Mesendoderm (in vitro differentiated cells): ENCODE results near the gene TMEM125.

Experiments used
- DNase-seq: peaks from one replicate; pipeline ENCODE4 v3.0.0; 2013
- H2AK5ac ChIP-seq: 2 replicates; pipeline ENCODE4 v1.6.1; 2013; ENCODE audit warnings: low read length, inconsistent platforms
- H2BK120ac ChIP-seq: 2 replicates; pipeline ENCODE4 v1.6.1; 2013; ENCODE audit warnings: low read depth, mild to moderate bottlenecking, low read length, moderate library complexity, mixed read lengths
- H2BK15ac ChIP-seq: replicated peaks from 2 replicates; pipeline ENCODE4 v1.6.1; 2013; ENCODE audit warnings: low read depth, mild to moderate bottlenecking, moderate library complexity
- H2BK5ac ChIP-seq: 2 replicates; pipeline ENCODE4 v1.6.1; 2013; ENCODE audit warnings: low read length, inconsistent platforms
- H3K18ac ChIP-seq: 2 replicates; pipeline ENCODE4 v1.6.1; 2013; ENCODE audit warnings: mild to moderate bottlenecking, low read length, mixed read lengths
- H3K23ac ChIP-seq: one replicate; pipeline ENCODE4 v1.6.1; 2013; ENCODE audit warnings: low read length
- H3K27ac ChIP-seq: 2 replicates; pipeline ENCODE4 v1.5.1; 2013; ENCODE audit warnings: low read depth, mild to moderate bottlenecking, inconsistent platforms, low read length, moderate library complexity
- H3K27me3 ChIP-seq: 2 replicates; pipeline ENCODE4 v1.6.1; 2013; ENCODE audit warnings: low read length, control low read depth, mild to moderate bottlenecking, inconsistent platforms; ENCODE audit not compliant: insufficient read depth, poor library complexity
- H3K36me3 ChIP-seq: 2 replicates; pipeline ENCODE4 v1.6.1; 2013; ENCODE audit warnings: low read length, inconsistent platforms; ENCODE audit not compliant: control insufficient read depth, insufficient read depth
- H3K4ac ChIP-seq: one replicate; pipeline ENCODE4 v1.6.1; 2013; ENCODE audit warnings: low read depth, mild to moderate bottlenecking, low read length, moderate library complexity
- H3K4me1 ChIP-seq: 2 replicates; pipeline ENCODE4 v1.6.1; 2013; ENCODE audit warnings: low read depth, low read length, inconsistent platforms; ENCODE audit not compliant: control insufficient read depth
- H3K4me2 ChIP-seq: 2 replicates; pipeline ENCODE4 v1.6.1; 2013; ENCODE audit warnings: low read length
- H3K4me3 ChIP-seq: 2 replicates; pipeline ENCODE4 v1.5.1; 2013; ENCODE audit warnings: mild to moderate bottlenecking, low read length
- H3K56ac ChIP-seq: one replicate; pipeline ENCODE4 v1.6.1; 2013; ENCODE audit warnings: low read length
- H3K79me1 ChIP-seq: 2 replicates; pipeline ENCODE4 v1.6.1; 2013; ENCODE audit warnings: low read length, inconsistent platforms
- H3K79me2 ChIP-seq: 2 replicates; pipeline ENCODE4 v1.6.1; 2013; ENCODE audit warnings: mild to moderate bottlenecking, low read length; ENCODE audit not compliant: control insufficient read depth, insufficient read depth
- H3K9ac ChIP-seq: 2 replicates; pipeline ENCODE4 v1.6.1; 2013; ENCODE audit warnings: low read length, inconsistent platforms
- H4K5ac ChIP-seq: one replicate; pipeline ENCODE4 v1.6.1; 2013; ENCODE audit warnings: low read length
- H4K8ac ChIP-seq: one replicate; pipeline ENCODE4 v1.6.1; 2013; ENCODE audit warnings: low read depth, mild to moderate bottlenecking, control low read depth, low read length, moderate library complexity
- WGBS: extraction: QIAGEN DNeasy Blood & Tissue Kit; methylation state at CpG from one replicate; pipeline ENCODE4 v1.1.7; 2013; ENCODE audit warnings: low lambda C conversion rate, missing lambda C conversion rate; ENCODE audit not compliant: insufficient coverage; ENCODE audit errors: extremely low coverage; 5-methylcytosine and 5-hydroxymethylcytosine counted together

The TMEM125 gene

GRCh38 chr1:43317817-43318471, 48.2 kb downstream of the TMEM125 start:
- Histone ChIP-seq H3K4me3 (no peak overlapping the region), H4K5ac (no peak overlapping the region), H2BK5ac (no peak overlapping the region), H3K56ac (no peak overlapping the region), H3K79me2 (no peaks in the 10 kb centered on the region), H3K18ac (no peak overlapping the region), H3K4ac (no peak overlapping the region), H3K27me3 (no peaks in the 10 kb centered on the region), H2AK5ac (no peak overlapping the region), H3K4me2 (no peak overlapping the region), H4K8ac (no peak overlapping the region), H3K23ac (no peak overlapping the region), H3K79me1 (no peaks in the 10 kb centered on the region), H3K4me1 (no peaks in the 10 kb centered on the region), H3K36me3 (no peaks in the 10 kb centered on the region), H3K27ac (no peak overlapping the region), H3K9ac (no peak overlapping the region), H2BK15ac (no peak overlapping the region), H2BK120ac (no peak overlapping the region)
- no peak for DNase-seq
- WGBS, result no CpG with 5 or more reads among the region's 15 CpGs

DNA sequence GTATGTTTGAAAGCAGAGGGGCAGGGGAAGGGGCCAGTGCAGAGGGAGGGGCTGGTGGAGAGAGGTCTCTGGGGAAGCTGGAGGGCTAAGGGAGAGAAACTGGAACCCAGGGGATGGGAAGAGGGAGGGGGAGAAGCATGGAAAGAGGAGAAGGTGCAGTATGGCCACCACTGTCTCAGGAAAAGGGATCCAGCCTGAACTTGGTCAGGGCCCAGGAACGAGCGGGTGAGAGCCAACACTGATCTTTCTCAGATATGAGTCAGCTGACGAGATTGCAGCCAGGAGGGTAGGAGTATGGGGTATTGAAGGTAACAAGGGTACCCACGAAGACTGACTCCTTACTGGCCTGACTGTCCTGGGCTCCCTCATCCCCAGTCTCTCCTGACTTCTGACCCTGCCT, 49.0 kb downstream of the TMEM125 start:
- Histone ChIP-seq H3K27me3 (no peaks in the 10 kb centered on the region), H2BK15ac (no peak overlapping the region), H3K36me3 (no peaks in the 10 kb centered on the region), H3K79me2 (no peaks in the 10 kb centered on the region), H3K56ac (no peak overlapping the region), H3K9ac (no peak overlapping the region), H3K4me3 (no peak overlapping the region), H2AK5ac (no peak overlapping the region), H3K18ac (no peak overlapping the region), H2BK120ac (no peak overlapping the region), H3K4me2 (no peak overlapping the region), H2BK5ac (no peak overlapping the region), H3K27ac (no peak overlapping the region), H4K8ac (no peak overlapping the region), H3K79me1 (no peaks in the 10 kb centered on the region), H3K4ac (no peak overlapping the region), H4K5ac (no peak overlapping the region), H3K4me1 (no peaks in the 10 kb centered on the region), H3K23ac (no peak overlapping the region)
- no peak for DNase-seq
- no CpG with 5 or more reads among the region's 4 CpGs for WGBS

- H2BK15ac ChIP-seq, result no peak overlapping the region
- no peaks in the 10 kb centered on the region for H3K36me3 ChIP-seq
- no peak overlapping the region for H2BK120ac ChIP-seq
- H3K23ac ChIP-seq, result no peak overlapping the region
- H2AK5ac ChIP-seq, result no peak overlapping the region
- H3K56ac ChIP-seq, result no peak overlapping the region
- H4K5ac ChIP-seq, result no peak overlapping the region
- no peaks in the 10 kb centered on the region for H3K27me3 ChIP-seq
- no peaks in the 10 kb centered on the region for H3K79me2 ChIP-seq
- H4K8ac ChIP-seq, result no peak overlapping the region
- no peaks in the 10 kb centered on the region for H3K4me1 ChIP-seq
- WGBS, result no CpG with 5 or more reads among the region's 5 CpGs
- no peak overlapping the region for H2BK5ac ChIP-seq
- no peak overlapping the region for H3K18ac ChIP-seq
- no peaks in the 10 kb centered on the region for H3K79me1 ChIP-seq
- H3K9ac ChIP-seq, result no peak overlapping the region
- no peak overlapping the region for H3K4me2 ChIP-seq
- no peak overlapping the region for H3K27ac ChIP-seq
- no peak overlapping the region for H3K4ac ChIP-seq
- H3K4me3 ChIP-seq, result no peak overlapping the region
- no peak for DNase-seq
Measured at GRCh38 chr1:43319288-43319687, 49.5 kb downstream of the TMEM125 start.

DNA sequence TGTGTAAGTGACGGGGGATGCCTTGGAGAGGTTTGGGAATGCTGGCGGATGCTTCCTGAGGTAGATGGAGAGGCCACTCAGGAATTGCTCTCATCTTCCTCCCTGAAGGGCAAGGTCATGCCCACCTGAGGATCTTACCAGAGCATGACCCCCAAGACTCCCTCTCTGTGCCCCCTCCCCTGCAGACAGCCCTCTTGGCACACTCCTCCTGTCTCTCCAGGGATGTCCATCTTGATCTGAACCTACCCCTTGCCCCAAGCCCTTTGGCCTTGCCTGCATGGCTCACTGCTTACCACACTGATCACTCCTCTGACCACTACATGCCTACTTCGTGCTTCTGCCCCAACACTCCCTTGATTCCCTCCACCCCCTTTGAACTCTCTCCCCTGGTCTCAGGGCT, 50.0 kb downstream of the TMEM125 start:
- WGBS, result no CpG with 5 or more reads among the region's 3 CpGs
- H2AK5ac ChIP-seq, result no peak overlapping the region

DNA sequence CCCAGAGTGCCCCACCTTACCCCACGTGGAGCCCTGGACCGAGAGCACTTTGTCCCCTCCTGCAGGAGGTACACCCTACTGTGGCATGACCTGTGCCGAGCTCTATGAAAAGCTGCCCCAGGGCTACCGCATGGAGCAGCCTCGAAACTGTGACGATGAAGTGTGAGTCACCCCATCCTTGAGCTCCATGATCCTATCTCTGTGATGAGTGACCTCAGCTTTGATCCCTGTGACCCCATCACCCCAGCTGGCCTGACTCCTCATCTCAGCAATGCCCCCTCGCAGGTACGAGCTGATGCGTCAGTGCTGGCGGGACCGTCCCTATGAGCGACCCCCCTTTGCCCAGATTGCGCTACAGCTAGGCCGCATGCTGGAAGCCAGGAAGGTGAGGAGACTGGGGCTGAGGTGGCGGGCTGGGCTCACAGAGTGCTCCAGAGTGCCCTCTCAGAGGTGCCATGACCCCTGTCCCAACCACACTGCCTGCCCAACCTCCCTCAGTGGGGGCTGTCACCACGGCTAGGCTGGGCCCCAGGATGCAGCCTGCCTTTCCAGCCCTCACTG, 51.6 kb downstream of the TMEM125 start:
- no peaks in the 10 kb centered on the region for H3K79me2 ChIP-seq
- no peaks in the 10 kb centered on the region for H3K27me3 ChIP-seq
- no peak overlapping the region for H3K4ac ChIP-seq
- H3K23ac ChIP-seq, result no peak overlapping the region
- H3K56ac ChIP-seq, result no peak overlapping the region
- H3K27ac ChIP-seq, result no peak overlapping the region
- DNase-seq, result no peak
- no peak overlapping the region for H3K18ac ChIP-seq
- H3K4me2 ChIP-seq, result no peak overlapping the region
- no CpG with 5 or more reads among the region's 16 CpGs for WGBS
- no peak overlapping the region for H4K5ac ChIP-seq
- no peak overlapping the region for H3K4me3 ChIP-seq
- H3K79me1 ChIP-seq, result no peaks in the 10 kb centered on the region
- no peaks in the 10 kb centered on the region for H3K36me3 ChIP-seq
- no peak overlapping the region for H2AK5ac ChIP-seq
- H4K8ac ChIP-seq, result no peak overlapping the region
- H2BK15ac ChIP-seq, result no peak overlapping the region
- H2BK120ac ChIP-seq, result no peak overlapping the region
- H3K4me1 ChIP-seq, result peaks cover 3% of the 10 kb centered on the region
- H2BK5ac ChIP-seq, result no peak overlapping the region
- no peak overlapping the region for H3K9ac ChIP-seq

More for the DNA sequence above, 50.0 kb downstream of the TMEM125 start:
- no peak overlapping the region for H3K18ac ChIP-seq
- H3K9ac ChIP-seq, result no peak overlapping the region
- no peak overlapping the region for H4K8ac ChIP-seq
- H3K23ac ChIP-seq, result no peak overlapping the region
- no peak overlapping the region for H3K4ac ChIP-seq
- H3K79me1 ChIP-seq, result no peaks in the 10 kb centered on the region
- no peak overlapping the region for H3K56ac ChIP-seq
- no peak overlapping the region for H2BK120ac ChIP-seq
- H3K79me2 ChIP-seq, result no peaks in the 10 kb centered on the region
- no peak overlapping the region for H2BK5ac ChIP-seq
- H3K36me3 ChIP-seq, result no peaks in the 10 kb centered on the region
- peaks cover 2% of the 10 kb centered on the region for H3K4me1 ChIP-seq
- H4K5ac ChIP-seq, result no peak overlapping the region
- H3K4me3 ChIP-seq, result no peak overlapping the region
- no peak overlapping the region for H3K4me2 ChIP-seq
- DNase-seq, result no peak
- no peak overlapping the region for H3K27ac ChIP-seq
- H2BK15ac ChIP-seq, result no peak overlapping the region
- H3K27me3 ChIP-seq, result no peaks in the 10 kb centered on the region

GRCh38 chr1:43322506-43322905, 52.7 kb downstream of the TMEM125 start:
- WGBS, result no CpG with 5 or more reads among the region's 5 CpGs
- Histone ChIP-seq H3K4me3 (no peak overlapping the region), H3K4me2 (no peak overlapping the region), H4K5ac (no peak overlapping the region), H3K4me1 (peaks cover 3% of the 10 kb centered on the region), H4K8ac (no peak overlapping the region), H3K27me3 (no peaks in the 10 kb centered on the region), H3K18ac (no peak overlapping the region), H2BK15ac (no peak overlapping the region), H3K27ac (no peak overlapping the region), H2BK120ac (no peak overlapping the region), H3K79me1 (no peaks in the 10 kb centered on the region), H2BK5ac (no peak overlapping the region), H2AK5ac (no peak overlapping the region), H3K56ac (no peak overlapping the region), H3K79me2 (no peaks in the 10 kb centered on the region), H3K4ac (no peak overlapping the region), H3K36me3 (no peaks in the 10 kb centered on the region), H3K23ac (no peak overlapping the region), H3K9ac (no peak overlapping the region)
- DNase-seq, result no peak
